Smooth muscle cell of bladder (primary cell): ENCODE data around the gene ZDHHC12. TPM values are rescaled to one million over a fixed set of nuclear protein-coding genes. Genes with fewer than 3 reads are reported as not detected.

Experiments
- total RNA-seq: library from RNA; depleted of rRNA; stranded (reverse); fragments of >200 nt; gene quantifications from 2 replicates; pipeline ENCODE4 v1.2.3, GENCODE V29; 2014

The ZDHHC12 gene, protein sequence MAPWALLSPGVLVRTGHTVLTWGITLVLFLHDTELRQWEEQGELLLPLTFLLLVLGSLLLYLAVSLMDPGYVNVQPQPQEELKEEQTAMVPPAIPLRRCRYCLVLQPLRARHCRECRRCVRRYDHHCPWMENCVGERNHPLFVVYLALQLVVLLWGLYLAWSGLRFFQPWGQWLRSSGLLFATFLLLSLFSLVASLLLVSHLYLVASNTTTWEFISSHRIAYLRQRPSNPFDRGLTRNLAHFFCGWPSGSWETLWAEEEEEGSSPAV
- total RNA-seq, result 25.1 and 30.2 TPM in 2 replicates

GRCh38 chr9:128723866-128724743 is at the start of gene ZDHHC12:
TSS of gene ZDHHC12 (minus strand) at chr9:128724127. CDS start at chr9:128724093, 34 bp downstream.

DNA sequence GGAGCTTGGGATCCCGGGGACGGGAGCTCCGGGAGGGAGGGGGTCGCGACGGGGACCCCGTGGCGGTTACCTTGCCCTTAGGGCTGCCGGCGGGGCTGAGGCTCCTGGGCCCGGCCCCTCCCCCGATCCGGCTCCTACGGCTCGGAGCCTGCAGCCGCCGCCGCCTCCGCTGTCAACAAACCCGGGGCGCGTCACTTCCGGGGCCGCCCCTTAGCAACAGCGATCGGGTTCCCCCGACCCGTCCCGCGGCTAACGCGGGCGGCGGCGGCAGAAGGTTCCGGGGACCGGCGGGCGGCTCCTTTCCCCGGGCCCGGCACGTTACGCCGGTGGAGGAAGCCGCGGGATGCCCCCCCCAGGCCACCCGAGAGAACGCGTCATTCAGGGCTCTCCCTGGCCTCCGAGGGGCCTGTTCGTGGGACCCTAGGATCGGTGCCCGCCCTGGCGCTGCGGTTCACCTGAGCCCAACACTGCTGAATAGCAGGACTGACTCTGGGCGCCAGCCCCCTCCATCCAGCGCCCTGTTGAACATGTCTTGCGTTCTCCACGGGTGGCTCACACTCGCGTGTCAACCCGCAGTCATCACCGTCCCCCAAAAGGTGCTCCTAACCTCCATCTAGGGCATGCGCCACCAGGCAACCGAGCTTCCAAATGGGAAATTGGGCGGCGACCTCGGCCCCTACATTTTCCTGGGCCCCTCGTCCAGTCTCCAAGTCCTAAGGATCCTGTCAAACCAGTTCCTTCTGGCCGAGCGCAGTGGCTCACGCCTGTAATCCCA is 48.0 kb upstream of the ZDHHC12 start, which contains the start of gene ZER1:
Gene ZER1, minus strand, starts transcription at position 183 of the 775 bp plus-strand sequence. CDS start 16,362 bp downstream, outside the sequence.

DNA sequence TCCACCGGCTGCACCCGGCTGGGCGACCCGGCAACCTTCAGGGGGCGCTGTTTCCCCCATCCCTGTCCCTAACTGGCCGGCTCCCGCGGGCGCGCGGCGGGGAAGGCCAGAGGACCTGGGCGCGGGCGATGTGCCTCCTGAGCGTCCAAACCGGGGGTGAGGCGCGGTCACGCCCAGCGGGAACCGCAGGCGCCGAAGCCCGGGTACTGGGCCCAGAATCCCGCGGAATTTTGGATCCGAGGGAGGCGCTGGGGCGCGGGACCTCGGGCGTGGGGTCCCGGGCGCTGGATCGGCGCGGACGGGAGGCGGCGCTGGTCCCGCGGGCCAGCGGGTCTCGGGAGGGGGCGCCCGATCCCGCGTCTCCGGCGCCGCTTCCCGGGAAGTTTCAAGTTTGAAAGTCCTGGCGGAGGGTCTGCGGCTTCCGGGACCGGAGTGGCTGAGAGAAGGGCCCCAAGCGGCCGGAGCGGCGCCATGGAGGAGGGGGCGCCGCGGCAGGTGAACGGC is 21.4 kb downstream of the ZDHHC12 start, which contains the start of gene PKN3:
Gene PKN3, plus strand, starts transcription at position 59 of the 504 bp plus-strand sequence. Its CDS starts 413 bp downstream, at position 472.

DNA sequence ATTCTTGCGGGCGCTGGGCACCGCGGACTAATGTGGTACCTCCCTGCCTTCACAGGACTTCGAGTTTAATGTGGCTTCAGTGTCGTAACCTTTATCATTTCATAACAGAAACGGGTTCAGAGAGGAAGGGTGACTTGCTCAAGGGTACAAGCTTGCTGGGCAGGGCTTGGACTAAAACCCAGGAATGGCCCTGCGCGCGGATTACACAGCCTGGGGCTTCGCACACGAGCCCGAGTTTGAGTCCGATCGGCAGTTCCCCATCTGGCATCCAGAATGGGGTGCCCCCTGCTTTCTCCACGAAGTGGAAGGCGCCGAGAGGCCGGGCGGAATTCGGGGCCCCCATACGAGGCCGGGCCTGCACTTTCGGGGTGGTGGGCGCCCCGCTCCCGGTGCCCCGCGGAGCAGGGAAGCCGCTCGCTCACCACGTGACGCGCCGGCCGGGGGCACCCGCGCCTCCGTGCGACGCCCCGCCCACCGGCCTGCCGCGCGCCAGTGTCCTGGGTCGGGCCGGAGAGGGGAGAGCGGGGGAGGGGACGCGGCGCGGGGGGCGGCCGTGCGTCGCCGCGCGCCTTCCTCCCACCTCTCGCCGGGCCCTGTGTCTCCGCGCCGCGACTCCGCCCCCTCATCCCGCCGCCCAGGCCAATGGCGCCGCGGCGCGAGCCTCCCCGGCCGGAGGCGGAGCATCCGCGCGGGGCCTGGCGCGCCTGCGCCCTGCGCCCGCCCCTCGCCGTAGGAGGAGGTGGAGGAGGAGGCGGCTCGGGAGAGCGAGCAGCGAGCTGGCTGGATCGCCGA is 35.2 kb downstream of the ZDHHC12 start, which contains the start of gene SET:
Gene SET, plus strand, starts transcription at position 722 of the 792 bp plus-strand sequence. CDS start 361 bp downstream, outside the sequence.

Other genes starting within 250 kb of the ZDHHC12 start
- 16.6 and 20.1 TPM in 2 replicates for gene GLE1, start 219.4 kb downstream of the ZDHHC12 start, total RNA-seq
- 321 and 365 TPM in 2 replicates for gene SPTAN1, start 171.5 kb downstream of the ZDHHC12 start, total RNA-seq
- gene DYNC2I2, start 67.3 kb downstream of the ZDHHC12 start, total RNA-seq, result 23.5 and 25.1 TPM in 2 replicates
- 559 and 567 TPM in 2 replicates for gene SET, start 34.9 kb downstream of the ZDHHC12 start, total RNA-seq
- 0.55 and 0.85 TPM in 2 replicates for gene PKN3, start 21.6 kb downstream of the ZDHHC12 start, total RNA-seq
- gene ZER1, start 47.8 kb upstream of the ZDHHC12 start, total RNA-seq, result 15.5 and 20.5 TPM in 2 replicates
- gene TBC1D13, start 63.1 kb upstream of the ZDHHC12 start, total RNA-seq, result 6.8 and 10.2 TPM in 2 replicates
- 15.4 and 17.8 TPM in 2 replicates for gene ENDOG, start 94.4 kb upstream of the ZDHHC12 start, total RNA-seq
- 7.0 and 12.3 TPM in 2 replicates for gene SPOUT1, start 105.7 kb upstream of the ZDHHC12 start, total RNA-seq
- gene KYAT1, start 157.8 kb upstream of the ZDHHC12 start, total RNA-seq, result 5.3 and 5.9 TPM in 2 replicates
- 19.9 and 30.4 TPM in 2 replicates for gene LRRC8A, start 158.0 kb upstream of the ZDHHC12 start, total RNA-seq
- 6.4 and 7.6 TPM in 2 replicates for gene PHYHD1, start 196.9 kb upstream of the ZDHHC12 start, total RNA-seq
- 28.7 and 40.1 TPM in 2 replicates for gene DOLK, start 223.5 kb upstream of the ZDHHC12 start, total RNA-seq
- 19.8 and 23.4 TPM in 2 replicates for gene NUP188, start 223.6 kb upstream of the ZDHHC12 start, total RNA-seq